BE2C (cell line): ENCODE results near the gene VPS37D.
A peak's percentile ranks its signal among the peaks of the same experiment; 100 is the strongest.

Source experiments
- DNase-seq: peaks from one replicate; pipeline ENCODE4 v3.0.0-alpha.2; 2020
- H3K27me3 ChIP-seq: fragments of 250-450 bp; sonication (Bioruptor Pico); 2 replicates; pipeline ENCODE4 v1.5.1; 2020; ENCODE audit warnings: mild to moderate bottlenecking
- H3K36me3 ChIP-seq: fragments of 250-450 bp; sonication (Bioruptor Pico); 2 replicates; pipeline ENCODE4 v1.5.1; 2020; ENCODE audit warnings: mild to moderate bottlenecking
- H3K4me1 ChIP-seq: fragments of 250-450 bp; sonication (Bioruptor Pico); 2 replicates; pipeline ENCODE4 v1.5.1; 2020
- H3K4me3 ChIP-seq: 2 replicates; pipeline ENCODE4 v1.5.1; 2011; ENCODE audit warnings: low read depth, low read length
- H3K9me3 ChIP-seq: fragments of 250-450 bp; sonication (Bioruptor Pico); 2 replicates; pipeline ENCODE4 v1.5.1; 2020
- CTCF ChIP-seq: IDR thresholded peaks from 2 replicates; pipeline ENCODE4 v1.5.1; 2012; ENCODE audit warnings: mild to moderate bottlenecking, low read depth, low read length

Gene VPS37D

GRCh38 chr7:73683788-73684693 is 16.4 kb downstream of the VPS37D start:
- Histone ChIP-seq H3K36me3 (peaks cover 24% of the 10 kb centered on the region), H3K4me3 (peak overlapping the region; percentile 83), H3K4me1 (no peaks in the 10 kb centered on the region), H3K27me3 (no peaks in the 10 kb centered on the region), H3K9me3 (no peaks in the 10 kb centered on the region)
- DNase-seq = no peak
- TF ChIP-seq CTCF = no peak

- no peak for TF ChIP-seq CTCF
- DNase-seq = no peak
- Histone ChIP-seq H3K4me3 (no peak overlapping the region), H3K9me3 (no peaks in the 10 kb centered on the region), H3K4me1 (no peaks in the 10 kb centered on the region), H3K36me3 (peaks cover 30% of the 10 kb centered on the region), H3K27me3 (no peaks in the 10 kb centered on the region)
These were observed 17.7 kb downstream of the VPS37D start for GRCh38 chr7:73685311-73685710.

- H3K4me3 ChIP-seq = no peak overlapping the region
- H3K9me3 ChIP-seq = no peaks in the 10 kb centered on the region
- peaks cover 56% of the 10 kb centered on the region for H3K36me3 ChIP-seq
- no peak for TF ChIP-seq CTCF
- no peaks in the 10 kb centered on the region for H3K4me1 ChIP-seq
- H3K27me3 ChIP-seq = no peaks in the 10 kb centered on the region
- no peak for DNase-seq
These were observed 20.7 kb downstream of the VPS37D start for GRCh38 chr7:73688288-73688687.

GRCh38 chr7:73690646-73691045 is 23.0 kb downstream of the VPS37D start:
- Histone ChIP-seq H3K27me3 (no peaks in the 10 kb centered on the region), H3K9me3 (no peaks in the 10 kb centered on the region), H3K36me3 (peaks cover 73% of the 10 kb centered on the region), H3K4me3 (no peak overlapping the region), H3K4me1 (no peaks in the 10 kb centered on the region)
- DNase-seq = no peak
- TF ChIP-seq CTCF = no peak

- H3K9me3 ChIP-seq = no peaks in the 10 kb centered on the region
- H3K36me3 ChIP-seq = peaks cover 70% of the 10 kb centered on the region
- DNase-seq = no peak
- H3K4me1 ChIP-seq = no peaks in the 10 kb centered on the region
- H3K4me3 ChIP-seq = no peak overlapping the region
- H3K27me3 ChIP-seq = no peaks in the 10 kb centered on the region
- no peak for TF ChIP-seq CTCF
These were observed 28.7 kb downstream of the VPS37D start for GRCh38 chr7:73696372-73696771.

- H3K27me3 ChIP-seq = no peaks in the 10 kb centered on the region
- TF ChIP-seq CTCF = no peak
- H3K4me1 ChIP-seq = peaks cover 3% of the 10 kb centered on the region
- H3K9me3 ChIP-seq = no peaks in the 10 kb centered on the region
- H3K36me3 ChIP-seq = peaks cover 58% of the 10 kb centered on the region
- no peak overlapping the region for H3K4me3 ChIP-seq
- DNase-seq = no peak
These were observed 30.8 kb downstream of the VPS37D start for GRCh38 chr7:73698410-73698809.
